Osteoblast (primary cell): ENCODE results near the gene CRTC2. TPM values are rescaled to one million over a fixed set of nuclear protein-coding genes. Genes with fewer than 3 reads are reported as not detected.
A peak's percentile ranks its signal among the peaks of the same experiment; 100 is the strongest.
"Not testable (repeated sequence)": the region's sequence is repeated elsewhere in the genome, so short reads cannot be mapped to it uniquely, and the experiment has no call there.

Experiments used
- DNase-seq: peaks from one replicate; pipeline ENCODE4 v3.0.0; 2011; ENCODE audit warnings: low spot score, mixed read lengths; ENCODE audit not compliant: insufficient read length; ENCODE audit errors: missing footprints
- H2AFZ ChIP-seq: 2 replicates; pipeline ENCODE4 v1.6.0; 2011; ENCODE audit warnings: mild to moderate bottlenecking, low read length
- H3K27ac ChIP-seq: 2 replicates; pipeline ENCODE4 v1.5.1; 2011; ENCODE audit warnings: mild to moderate bottlenecking, low read depth, low read length, moderate library complexity
- H3K27me3 ChIP-seq: 2 replicates; pipeline ENCODE4 v1.6.0; 2012; ENCODE audit warnings: mild to moderate bottlenecking, control low read depth, inconsistent platforms, low read length, moderate library complexity; ENCODE audit not compliant: insufficient read depth
- H3K36me3 ChIP-seq: 2 replicates; pipeline ENCODE4 v1.5.1; 2011; ENCODE audit warnings: mild to moderate bottlenecking, low read length, control low read depth, moderate library complexity; ENCODE audit not compliant: insufficient read depth
- H3K4me1 ChIP-seq: 2 replicates; pipeline ENCODE4 v1.5.1; 2011; ENCODE audit warnings: mild to moderate bottlenecking, low read length, control low read depth, moderate library complexity; ENCODE audit not compliant: insufficient read depth
- H3K4me2 ChIP-seq: 2 replicates; pipeline ENCODE4 v1.6.0; 2011; ENCODE audit warnings: mild to moderate bottlenecking, low read length; ENCODE audit not compliant: insufficient read depth
- H3K4me3 ChIP-seq: fragments of 200-600 bp; sonication (generic); 3 replicates; pipeline ENCODE4 v1.5.1; 2012; ENCODE audit warnings: mild to moderate bottlenecking, low read length, inconsistent platforms; ENCODE audit not compliant: insufficient read depth
- H3K79me2 ChIP-seq: 2 replicates; pipeline ENCODE4 v1.6.0; 2012; ENCODE audit warnings: mild to moderate bottlenecking, low read length, control low read depth, inconsistent platforms; ENCODE audit not compliant: insufficient read depth
- H3K9me3 ChIP-seq: 2 replicates; pipeline ENCODE4 v1.5.1; 2011; ENCODE audit warnings: low read depth, low read length, control low read depth
- H4K20me1 ChIP-seq: 2 replicates; pipeline ENCODE4 v1.6.0; 2012; ENCODE audit warnings: mild to moderate bottlenecking, low read length, control low read depth; ENCODE audit not compliant: insufficient read depth
- CTCF ChIP-seq: IDR thresholded peaks from 2 replicates; pipeline ENCODE4 v1.5.1; 2011; ENCODE audit warnings: mild to moderate bottlenecking, low read depth, low read length, moderate library complexity; ENCODE audit errors: extremely low read depth
- total RNA-seq: library from RNA; depleted of rRNA; stranded (reverse); fragments of >200 nt; gene quantifications from 2 replicates; pipeline ENCODE4 v1.2.3, GENCODE V29; 2012

CRTC2 gene
- total RNA-seq, 1 donor = 4.7 TPM

GRCh38 chr1:153921080-153921802 is 37.2 kb downstream of the CRTC2 start:
- TF ChIP-seq CTCF = no peak
- DNase-seq = no peak
- Histone ChIP-seq H3K4me2 (peak overlapping the region; percentile 96), H3K9me3 (no peaks in the 10 kb centered on the region), H3K79me2 (peaks cover 61% of the 10 kb centered on the region), H3K4me3 (peak overlapping the region; percentile 83), H3K4me1 (peaks cover 29% of the 10 kb centered on the region), H3K36me3 (peaks cover 5% of the 10 kb centered on the region), H4K20me1 (peaks cover 46% of the 10 kb centered on the region), H3K27me3 (no peaks in the 10 kb centered on the region), H2AFZ (peak overlapping the region; percentile 36), H3K27ac (no peak overlapping the region)

GRCh38 chr1:153919876-153920852 is 38.2 kb downstream of the CRTC2 start:
- Histone ChIP-seq H3K27me3 (no peaks in the 10 kb centered on the region), H3K4me1 (peaks cover 29% of the 10 kb centered on the region), H3K4me2 (peak overlapping the region; percentile 96), H4K20me1 (peaks cover 52% of the 10 kb centered on the region), H2AFZ (no peak overlapping the region), H3K27ac (no peak overlapping the region), H3K36me3 (peaks cover 13% of the 10 kb centered on the region), H3K79me2 (peaks cover 71% of the 10 kb centered on the region), H3K4me3 (no peak overlapping the region), H3K9me3 (no peaks in the 10 kb centered on the region)
- DNase-seq = peak; percentile 70
- peak; percentile 51 for TF ChIP-seq CTCF

GRCh38 chr1:153916297-153916696 is 42.1 kb downstream of the CRTC2 start:
- no peak for DNase-seq
- Histone ChIP-seq H3K4me3 (no peak overlapping the region), H3K27ac (no peak overlapping the region), H2AFZ (no peak overlapping the region), H3K36me3 (peaks cover 13% of the 10 kb centered on the region), H4K20me1 (peaks cover 70% of the 10 kb centered on the region), H3K9me3 (no peaks in the 10 kb centered on the region), H3K27me3 (no peaks in the 10 kb centered on the region), H3K79me2 (peaks cover 95% of the 10 kb centered on the region), H3K4me2 (no peak overlapping the region), H3K4me1 (peaks cover 10% of the 10 kb centered on the region)
- TF ChIP-seq CTCF = no peak

GRCh38 chr1:153912349-153912748 is 46.1 kb downstream of the CRTC2 start:
- H3K4me1 ChIP-seq = no peaks in the 10 kb centered on the region
- no peaks in the 10 kb centered on the region for H3K27me3 ChIP-seq
- no peaks in the 10 kb centered on the region for H3K9me3 ChIP-seq
- peaks cover 47% of the 10 kb centered on the region for H4K20me1 ChIP-seq
- no peak for TF ChIP-seq CTCF
- no peak overlapping the region for H3K27ac ChIP-seq
- DNase-seq = no peak
- no peak overlapping the region for H2AFZ ChIP-seq
- H3K4me2 ChIP-seq = no peak overlapping the region
- H3K79me2 ChIP-seq = peaks cover 92% of the 10 kb centered on the region
- no peak overlapping the region for H3K4me3 ChIP-seq
- peaks cover 9% of the 10 kb centered on the region for H3K36me3 ChIP-seq

- Histone ChIP-seq H4K20me1 (peaks cover 52% of the 10 kb centered on the region), H3K79me2 (peaks cover 91% of the 10 kb centered on the region)
- not testable (repeated sequence) for H3K4me2 ChIP-seq
Measured at GRCh38 chr1:153910560-153910959, 47.9 kb downstream of the CRTC2 start.

More at GRCh38 chr1:153910560-153910959, 47.9 kb downstream of the CRTC2 start:
- not testable (repeated sequence) for H2AFZ ChIP-seq, H3K4me1 ChIP-seq, H3K36me3 ChIP-seq, H3K4me3 ChIP-seq, H3K27me3 ChIP-seq, DNase-seq, H3K9me3 ChIP-seq, H3K27ac ChIP-seq
